Stimulated activated naive CD4-positive, alpha-beta T cell (primary cell): ENCODE results near the gene PITPNM1.
"Not testable (repeated sequence)": the region's sequence is repeated elsewhere in the genome, so short reads cannot be mapped to it uniquely, and the experiment has no call there.

Experiments
- DNase-seq, 6 experiments: peaks; one replicate each; lab custom pipeline; 2025; lab: John Stamatoyannopoulos, UW

PITPNM1 gene

DNA sequence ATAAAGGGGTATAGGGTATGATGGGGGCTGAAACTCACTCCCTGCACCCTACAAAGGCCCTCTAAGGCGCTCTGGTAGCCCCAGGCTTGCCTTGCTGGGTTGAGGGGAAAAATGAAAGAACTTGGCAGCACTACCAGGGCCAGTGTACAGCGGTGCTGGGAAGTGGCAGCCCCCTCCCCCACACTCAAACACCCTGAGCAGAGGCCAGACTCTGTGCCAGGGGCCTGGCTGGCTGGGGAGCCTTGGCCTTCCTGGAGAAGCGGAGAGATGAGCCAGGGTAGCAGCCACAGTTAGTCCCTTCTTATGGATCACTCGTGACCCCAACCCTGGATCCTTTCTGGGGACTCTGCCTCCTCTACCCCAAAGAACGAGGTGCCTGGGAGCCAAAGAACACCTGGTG lies 38.8 kb downstream of the PITPNM1 start:
- DNase-seq, result no peak

DNA sequence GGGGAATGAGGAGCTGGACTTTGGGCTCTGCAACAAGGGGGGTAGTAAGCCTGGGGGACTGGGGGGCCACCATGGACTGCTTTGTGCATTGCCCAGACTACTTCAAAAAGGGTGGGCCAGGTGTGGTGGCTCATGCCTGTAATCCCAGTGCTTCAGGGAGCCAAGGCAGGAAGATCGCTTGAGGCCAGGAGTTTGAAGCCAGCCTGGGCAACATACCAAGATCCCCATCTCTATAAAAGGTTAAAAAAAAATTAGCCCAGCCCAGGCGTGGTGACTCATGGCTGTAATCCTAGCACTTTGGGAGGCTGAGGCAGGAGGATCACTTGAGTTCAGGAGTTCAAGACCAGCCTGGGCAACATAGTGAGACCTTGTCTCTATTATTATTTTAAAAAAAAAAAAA lies 39.6 kb downstream of the PITPNM1 start:
- DNase-seq, result not testable (repeated sequence)

DNA sequence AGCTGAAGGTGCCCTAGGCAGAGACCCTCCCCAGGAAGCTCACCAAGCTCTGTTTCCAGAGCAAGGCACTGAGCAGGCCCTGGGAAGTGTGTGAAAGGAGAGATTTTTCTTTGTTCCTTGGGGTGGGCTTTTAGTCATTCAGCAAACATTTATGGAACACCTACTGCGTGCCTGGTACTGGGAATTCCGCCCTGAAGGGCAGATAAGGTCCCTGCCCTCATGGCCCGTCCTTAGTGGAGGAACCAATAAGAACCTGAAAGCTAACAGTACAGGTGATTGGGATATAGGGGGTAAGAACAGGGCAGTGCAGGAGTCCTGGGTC lies 40.0 kb downstream of the PITPNM1 start:
- no peak for DNase-seq

DNA sequence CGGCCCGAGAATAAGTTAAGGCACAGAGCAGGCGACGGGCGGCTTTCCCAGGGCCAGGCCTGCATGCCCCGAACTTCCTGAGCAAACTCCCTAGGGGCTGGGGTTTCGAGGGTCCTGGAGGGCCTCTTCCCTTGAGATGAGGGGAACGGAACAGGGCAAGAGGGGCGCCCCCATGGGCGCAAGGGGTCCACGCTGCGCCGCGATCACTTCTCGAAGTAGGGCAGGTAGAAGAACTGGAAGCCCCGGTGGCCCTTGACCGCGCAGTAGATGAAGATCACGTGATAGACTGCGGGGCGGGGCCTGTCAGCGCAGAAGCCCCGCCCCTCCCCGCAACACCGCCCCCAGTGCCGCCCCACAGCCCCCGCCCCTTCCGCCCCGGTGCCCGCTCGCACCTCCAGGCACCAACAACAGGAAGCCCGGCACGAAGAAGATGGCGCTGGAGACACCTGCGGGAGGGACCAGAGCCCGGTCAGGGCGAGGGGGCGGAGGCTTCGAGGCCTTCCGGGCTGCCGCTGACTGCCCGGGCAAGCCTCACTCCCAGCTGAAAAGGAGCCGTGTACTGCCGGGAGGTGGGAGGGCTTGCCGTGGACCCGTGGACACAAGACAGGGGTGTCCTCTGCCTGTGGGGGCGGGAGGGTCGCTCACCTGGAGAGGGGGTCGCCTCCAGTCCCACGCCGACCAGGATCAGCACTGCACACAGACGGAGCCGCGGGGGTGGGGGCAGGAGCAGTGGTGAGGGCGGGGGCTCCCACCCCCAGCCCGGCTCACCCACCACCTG lies 40.6 kb downstream of the PITPNM1 start:
- DNase-seq, result peak; percentile 86 to 92 (median 90)

DNA sequence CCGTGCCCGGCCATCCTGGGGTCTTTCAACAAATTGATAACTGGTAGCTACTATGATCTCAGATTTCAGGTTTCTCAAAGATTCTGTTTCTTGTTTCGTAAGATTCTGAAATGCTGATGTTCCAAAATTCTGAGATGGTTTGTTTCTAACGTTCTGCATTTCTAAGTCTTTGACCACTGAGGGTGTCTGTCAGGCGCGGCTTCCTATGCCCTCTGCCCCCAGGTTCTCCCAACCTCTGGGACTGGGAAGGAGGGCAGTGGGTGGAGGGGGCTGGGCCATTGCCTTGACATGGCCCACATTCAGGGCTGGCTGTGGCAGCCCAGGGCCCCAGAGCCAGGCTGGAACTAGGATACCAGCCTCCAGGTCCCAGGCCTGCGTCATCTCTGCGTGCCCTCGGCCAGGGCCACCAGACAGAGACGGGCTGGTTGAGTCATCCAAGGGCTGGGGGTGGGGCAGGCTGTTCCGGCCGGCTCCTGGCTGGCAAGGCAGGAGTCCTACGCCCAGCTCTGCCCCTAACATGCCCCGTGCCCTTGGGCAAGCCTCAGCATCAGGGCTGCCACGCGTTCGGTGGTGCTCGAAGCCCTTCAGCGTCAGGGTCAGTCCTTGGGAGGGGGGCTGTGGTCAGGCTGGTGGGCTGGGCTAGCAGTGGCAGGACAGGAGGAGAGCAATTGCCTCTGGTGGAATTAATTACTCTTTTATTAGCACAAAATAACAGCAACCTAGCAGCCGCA lies 41.3 kb downstream of the PITPNM1 start:
- DNase-seq, result no peak

DNA sequence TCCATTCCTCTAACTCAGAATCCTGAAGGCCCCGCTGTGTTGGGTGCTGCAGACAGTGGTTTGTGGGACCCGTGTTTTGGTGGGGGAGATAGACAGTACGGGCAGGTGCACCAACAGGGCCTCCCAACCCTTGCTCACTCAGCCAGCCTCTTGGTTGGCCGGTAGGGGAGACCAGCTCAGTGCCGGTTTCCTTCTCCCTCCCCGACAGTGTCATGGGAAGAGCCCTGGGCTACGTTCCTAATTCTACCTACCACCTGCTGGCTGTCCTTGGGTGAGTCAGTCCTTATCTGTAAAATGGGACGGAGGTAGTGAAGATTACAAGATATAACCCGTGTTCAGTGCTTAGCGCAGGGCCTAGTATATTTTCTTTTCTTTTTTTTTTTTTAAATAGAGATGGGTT lies 42.0 kb downstream of the PITPNM1 start:
- DNase-seq, result no peak

DNA sequence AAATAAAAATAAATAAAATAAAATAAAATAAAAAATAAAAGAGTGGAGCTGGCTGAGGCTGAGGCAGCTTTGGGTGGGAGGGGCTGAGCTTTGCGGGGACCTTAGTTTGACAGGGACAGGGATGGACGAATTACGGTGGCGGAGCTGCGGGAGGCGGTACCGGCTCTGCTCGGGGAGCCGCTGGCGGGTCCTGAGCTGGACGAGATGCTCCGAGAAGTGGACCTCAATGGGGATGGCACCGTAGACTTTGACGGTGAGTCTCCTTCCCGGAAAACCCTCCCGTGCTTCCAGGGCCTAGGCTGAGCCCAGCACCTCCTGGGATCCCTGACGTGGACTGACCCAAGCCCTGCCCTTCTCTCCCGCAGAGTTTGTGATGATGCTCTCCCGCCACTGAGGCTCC lies 46.9 kb downstream of the PITPNM1 start:
- no peak for DNase-seq

DNA sequence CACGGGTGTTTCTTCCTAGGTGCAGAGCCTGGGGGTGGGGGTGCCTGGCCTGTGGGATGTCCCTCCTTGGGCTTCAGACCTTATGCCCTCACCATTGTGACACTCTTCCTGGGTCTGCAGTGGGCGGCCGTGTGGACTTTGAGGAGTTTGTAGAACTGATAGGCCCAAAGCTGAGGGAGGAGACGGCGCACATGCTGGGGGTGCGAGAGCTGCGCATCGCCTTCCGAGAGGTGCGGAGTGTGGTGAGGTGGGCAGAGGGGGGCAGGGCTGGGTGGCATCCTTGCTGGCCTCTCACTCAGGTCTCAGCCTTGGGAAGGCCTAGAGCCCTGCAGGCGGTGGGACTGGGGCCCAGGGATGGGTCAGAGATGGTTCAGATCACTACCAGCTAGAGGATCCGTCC lies 47.7 kb downstream of the PITPNM1 start:
- DNase-seq, result no peak

DNA sequence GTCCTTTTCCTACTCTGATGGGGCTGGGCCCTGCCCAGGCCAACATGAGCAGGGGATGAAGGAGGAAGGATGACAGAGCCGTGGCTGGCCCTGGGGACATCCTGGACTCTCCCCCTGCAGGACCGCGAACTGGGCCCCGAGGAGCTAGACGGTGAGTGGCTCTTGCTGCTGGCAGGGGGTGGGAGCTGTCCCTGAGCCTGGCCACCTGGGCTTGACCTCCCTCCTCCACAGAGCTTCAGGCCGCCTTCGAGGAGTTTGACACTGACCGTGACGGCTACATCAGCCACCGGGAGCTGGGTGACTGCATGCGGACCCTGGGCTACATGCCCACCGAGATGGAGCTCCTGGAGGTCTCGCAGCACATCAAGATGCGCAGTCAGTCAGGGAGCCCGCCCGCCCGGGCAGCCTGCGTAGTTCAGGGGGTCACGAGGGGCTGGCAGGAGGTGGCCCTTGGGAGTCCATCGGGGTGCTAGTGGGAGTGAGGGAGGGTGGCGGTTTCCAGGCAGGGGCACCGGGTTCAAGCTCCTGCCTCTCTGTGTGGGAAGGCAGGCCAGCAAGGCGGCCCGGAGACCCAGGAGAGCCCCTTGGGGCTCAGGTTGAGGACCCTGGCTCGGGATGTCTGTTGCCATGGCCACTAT lies 49.0 kb downstream of the PITPNM1 start:
- no peak for DNase-seq

DNA sequence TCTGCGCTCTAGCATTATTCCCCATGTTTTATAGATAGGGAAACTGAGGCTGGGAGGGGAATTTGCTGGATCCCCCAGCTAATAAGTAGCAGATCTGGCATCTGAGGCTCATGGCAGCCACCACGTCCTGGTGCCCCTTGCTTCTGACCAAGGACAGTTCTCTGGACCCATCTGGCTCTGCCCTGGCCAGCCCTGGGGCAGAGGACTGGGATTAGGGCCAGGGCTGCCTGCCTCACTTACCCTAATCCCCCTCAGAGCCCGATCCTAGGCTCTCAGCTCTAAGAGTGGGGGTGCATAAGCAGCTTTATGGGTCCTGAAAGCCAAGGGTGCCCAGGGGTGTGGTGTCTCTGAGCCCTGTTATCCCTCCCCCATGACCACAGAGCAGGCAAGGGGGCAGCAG lies 50.1 kb downstream of the PITPNM1 start, which contains the start of gene CABP4:
Gene CABP4 (plus strand): TSS at position 301 of the 400 bp plus-strand sequence. CDS start 70 bp downstream, at position 371.
- DNase-seq, result no peak

DNA sequence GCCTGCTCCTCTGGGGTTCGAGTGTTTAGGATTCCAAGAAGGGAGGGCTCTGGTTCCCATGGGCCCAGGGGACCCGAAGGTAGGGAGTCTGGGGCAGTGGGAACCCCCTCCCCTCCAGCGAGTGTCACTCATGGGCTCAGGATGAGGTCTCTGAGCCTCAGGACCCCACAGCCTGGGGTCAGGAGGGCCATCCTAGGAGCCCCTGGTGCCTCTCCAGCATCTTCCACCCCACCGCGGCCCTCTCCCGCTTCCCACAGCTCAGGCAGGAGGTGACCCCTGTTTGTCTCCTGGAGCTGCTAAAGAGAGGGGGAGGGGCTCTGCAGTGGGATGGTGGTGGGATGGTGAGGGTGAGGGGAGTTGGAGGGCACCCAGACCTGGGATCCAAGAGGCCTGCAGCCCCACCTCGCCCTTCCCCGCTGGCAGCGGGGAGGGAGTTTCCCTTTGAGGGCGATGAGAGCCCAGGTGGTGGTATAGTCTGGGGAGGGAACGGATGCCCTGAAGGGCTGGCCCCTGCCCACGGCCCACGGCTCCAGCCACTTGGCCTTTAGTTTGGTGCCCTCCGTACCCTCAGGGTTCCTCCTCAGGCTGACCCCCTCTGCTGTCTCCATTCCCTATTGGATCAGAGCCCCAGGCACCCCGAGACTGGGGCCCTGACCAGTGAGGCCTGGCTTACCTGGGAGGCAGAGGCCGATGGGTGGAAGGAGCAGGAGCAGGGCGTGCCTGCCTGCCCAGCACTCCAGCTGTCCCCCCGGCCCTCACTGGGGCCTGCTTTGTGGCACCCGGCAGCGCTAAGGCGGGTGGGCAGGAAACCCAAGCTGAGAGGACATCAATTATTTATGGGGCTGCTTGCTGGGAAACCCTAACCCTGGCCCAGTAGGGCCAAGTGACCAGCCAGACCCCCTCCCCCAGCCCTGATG lies 51.1 kb downstream of the PITPNM1 start:
- DNase-seq, result no peak

DNA sequence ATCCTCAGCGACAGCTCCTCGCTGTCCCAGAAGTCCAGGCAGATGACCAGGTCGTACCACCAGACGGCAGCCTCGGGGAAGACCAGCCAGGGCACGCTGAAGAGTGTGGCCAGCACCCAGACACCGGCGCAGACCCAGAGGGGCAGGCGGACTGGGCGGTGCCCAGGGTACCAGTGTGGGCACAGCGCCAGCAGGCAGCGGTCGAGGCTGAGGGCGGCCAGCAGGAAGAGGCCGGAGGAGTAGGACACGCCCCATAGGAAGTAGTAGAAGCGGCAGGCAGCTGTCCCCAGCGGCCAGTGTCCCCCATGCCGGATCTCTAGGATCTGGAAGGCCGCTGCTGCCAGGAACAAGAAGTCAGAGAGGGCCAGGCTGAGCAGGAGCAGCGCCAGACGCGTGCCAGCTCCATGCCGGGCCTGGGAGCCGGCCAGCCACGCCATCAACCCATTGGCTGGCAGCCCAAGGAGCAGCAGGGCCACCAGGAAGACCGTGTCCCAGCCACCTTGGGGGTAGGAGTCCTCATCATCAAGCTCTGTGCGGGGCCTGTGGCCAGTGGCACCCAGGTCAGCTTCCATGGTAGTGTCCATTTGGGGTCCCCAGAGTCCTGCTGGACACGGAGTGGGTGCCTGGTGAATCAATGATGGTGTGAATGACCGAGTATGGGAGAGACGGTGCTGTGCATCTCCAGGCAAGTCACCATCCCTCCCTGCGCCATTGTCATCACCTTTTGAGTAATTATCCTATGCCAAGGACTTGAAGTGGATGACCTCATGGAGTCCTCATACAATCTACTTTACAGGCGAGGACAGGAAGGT lies 52.8 kb downstream of the PITPNM1 start, which contains the start of gene GPR152:
Gene GPR152 (minus strand): TSS at position 589 of the 812 bp plus-strand sequence. CDS start 5 bp downstream, at position 584.
- no peak for DNase-seq

DNA sequence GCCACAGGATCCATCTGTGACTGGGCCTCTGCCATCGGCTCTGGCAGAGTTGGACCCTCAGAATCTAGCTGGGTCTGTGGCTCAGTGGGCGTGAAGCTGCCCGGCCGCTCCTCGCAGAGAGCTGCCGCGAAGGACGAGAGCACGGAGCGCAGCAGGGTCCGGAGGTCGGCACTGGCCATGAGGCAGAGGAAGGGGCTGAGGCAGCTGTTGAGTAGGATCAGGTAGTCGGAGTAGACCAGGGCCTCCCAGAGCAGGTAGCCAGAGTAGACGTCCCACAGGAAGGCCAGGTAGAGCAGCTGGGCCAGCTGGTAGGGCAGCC lies 53.5 kb downstream of the PITPNM1 start:
- no peak for DNase-seq

DNA sequence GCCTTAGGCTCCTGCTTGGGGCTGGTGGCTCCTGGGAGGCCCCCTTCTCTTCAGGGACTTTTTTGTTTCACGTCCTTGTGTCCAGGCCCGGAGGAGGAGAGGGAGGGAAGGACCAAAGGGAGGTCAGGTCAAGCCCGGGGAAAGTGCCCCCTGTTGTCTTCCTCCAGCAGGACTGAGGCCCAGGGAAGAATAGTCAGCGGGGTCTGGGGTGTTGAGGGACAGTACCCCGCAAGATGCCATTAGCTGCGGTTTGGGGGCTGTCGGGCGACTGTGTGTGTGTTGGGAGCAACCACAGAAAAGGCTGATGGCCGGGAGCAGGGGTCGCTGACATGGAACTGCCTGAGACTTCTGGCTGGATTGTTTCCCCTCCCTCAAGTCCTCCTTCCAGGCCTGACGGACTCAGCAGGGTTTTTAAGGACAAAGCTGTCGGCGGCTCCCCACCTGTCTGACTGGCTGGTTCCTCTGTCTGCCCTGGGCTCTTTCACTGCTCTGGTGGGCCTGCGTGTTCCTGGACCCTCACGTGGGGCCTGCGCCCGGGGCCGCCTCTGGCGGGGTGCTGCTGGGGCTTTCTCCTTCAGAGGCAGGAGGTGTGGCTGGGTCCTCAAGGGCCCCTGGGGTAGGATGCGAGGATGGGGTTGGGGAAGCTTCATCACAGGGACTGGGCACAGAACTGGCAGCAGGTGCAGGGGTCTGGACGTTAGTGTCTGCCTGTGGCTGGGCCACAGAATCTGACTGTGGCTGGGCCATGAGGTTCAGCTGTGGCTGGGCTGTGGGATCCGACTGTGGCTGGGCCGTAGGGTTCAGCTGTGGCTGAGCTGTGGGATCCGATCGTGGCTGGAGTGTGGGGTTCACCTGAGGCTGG lies 54.1 kb downstream of the PITPNM1 start:
- no peak for DNase-seq

DNA sequence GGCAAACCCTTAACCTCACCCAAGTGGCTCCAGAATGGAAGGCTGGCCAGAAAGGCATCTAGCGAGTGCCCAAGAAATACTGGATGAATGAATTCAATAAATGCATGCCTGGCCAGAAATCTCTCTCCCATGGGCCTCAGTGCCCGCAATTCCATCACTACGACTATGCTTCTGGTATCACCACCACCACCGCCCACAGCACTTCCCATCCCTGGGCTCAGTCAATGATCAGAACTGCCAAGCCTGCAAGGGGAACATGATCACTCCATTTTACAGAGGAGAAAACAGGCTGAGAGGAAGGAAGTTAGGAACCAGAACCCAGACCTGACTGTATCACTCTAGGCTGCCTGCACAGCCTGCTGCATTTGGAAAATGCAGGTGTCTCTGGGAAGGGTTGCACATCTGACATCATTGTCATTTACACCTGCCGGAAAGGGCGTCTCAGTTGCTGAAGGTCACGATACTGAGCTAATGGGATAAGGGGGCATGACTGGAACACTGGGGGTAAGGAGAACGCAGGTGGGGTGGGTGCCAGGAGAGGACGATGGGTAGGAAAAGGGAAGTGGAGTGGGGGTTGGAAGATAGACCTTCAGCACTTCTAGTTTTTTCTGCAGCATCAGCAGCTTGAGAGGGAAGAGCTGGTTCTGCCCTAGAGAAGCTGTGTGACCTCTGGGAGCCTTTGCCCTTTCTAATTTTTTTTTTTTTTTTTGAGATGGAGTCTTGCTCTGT lies 55.9 kb downstream of the PITPNM1 start:
- no peak for DNase-seq

DNA sequence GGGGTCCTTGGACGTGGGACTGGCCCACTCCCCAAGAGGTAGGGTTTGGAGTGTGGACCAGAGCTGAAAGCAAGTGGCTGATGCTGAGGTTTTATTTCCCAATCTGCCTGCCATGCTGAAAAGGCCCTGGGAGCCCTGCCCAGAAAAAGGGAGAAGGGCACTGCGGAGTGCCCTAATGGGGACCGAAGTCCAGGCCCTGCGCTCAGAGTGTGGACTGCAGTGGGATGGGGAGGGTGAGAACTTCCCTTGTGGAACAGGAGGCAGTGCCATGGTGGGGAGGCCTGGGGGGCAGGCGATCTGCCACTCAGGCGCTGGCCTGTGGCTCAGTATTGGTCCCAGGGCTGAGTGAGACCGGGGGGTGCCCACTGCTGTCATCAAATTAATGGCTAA lies 56.9 kb downstream of the PITPNM1 start:
- no peak for DNase-seq

DNA sequence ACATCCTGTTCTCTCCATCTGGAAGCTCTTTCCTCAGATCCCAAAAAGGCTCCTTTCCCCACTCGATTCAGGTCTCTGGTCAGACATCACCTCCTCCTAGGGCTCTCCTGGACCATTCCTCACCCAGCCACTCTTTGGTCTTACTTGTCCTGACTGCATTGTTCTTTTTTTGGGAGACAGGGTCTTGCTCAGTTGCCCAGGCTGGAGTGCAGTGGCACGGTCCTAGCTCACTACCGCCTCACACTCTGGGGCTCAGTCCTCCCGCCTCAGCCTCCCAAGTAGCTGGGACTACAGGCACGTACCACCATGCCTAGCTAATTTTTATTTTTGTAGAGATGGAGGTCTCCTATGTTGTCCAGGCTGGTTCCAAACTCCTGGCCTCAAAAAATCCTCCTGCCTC lies 59.6 kb downstream of the PITPNM1 start:
- no peak for DNase-seq

DNA sequence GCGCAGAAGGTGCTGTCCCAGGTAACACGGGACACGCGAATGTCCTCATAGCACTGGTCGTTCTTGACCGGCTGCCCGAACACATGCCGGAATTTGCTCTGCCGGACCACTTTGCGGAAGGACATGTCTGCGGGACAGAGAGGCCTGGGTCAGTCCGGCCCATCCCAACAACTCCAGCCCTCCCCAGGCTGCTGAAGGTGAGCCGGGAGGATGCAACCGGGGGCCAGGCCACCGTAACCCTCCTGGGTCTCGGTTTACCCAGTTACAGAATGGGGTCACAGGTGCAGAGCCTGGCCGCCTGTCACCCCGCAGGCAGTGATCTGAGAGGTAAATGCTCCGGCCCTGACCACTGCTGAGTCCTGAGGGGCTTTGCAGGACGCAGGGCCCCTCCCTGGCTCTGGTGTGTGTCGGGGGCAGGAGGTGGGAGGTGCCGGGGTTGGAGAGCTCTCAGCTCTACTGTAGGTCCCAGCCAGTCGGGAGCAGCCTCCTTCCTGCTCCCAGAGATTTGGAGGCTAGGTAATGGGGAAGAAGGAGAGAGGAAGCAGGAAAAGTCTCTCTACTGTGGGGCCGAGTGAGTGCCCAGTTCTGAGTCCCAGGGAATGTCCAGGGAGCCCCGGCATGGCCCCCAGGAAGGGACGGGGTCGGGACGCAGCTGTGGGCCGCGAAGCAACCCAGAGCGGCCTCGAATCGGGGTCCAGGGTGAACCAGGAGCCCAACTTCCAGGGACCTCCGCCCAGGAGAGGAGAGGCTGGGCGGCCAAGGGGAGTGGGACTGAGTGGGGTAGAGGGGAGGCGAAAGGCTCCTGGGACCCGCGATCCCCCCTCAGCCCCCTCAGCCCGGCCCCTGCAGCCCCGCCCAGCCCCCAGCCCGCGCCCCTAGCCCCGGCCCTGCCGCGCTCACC lies 62.4 kb downstream of the PITPNM1 start:
- peak in 1 of 6 experiments; percentile 26 for DNase-seq
